HG02798 (cell line): Measurements from ENCODE around the gene INTS6.
"Not testable (repeated sequence)": the region's sequence is repeated elsewhere in the genome, so short reads cannot be mapped to it uniquely, and the experiment has no call there.

ENCODE experiments used
- ATAC-seq: cut with Tn5 transposase; IDR thresholded peaks from one replicate; pipeline ENCODE4 v1.9.1; 2021; ENCODE audit warnings: mild to moderate bottlenecking; ENCODE audit not compliant: unreplicated experiment, poor library complexity

Gene INTS6

DNA sequence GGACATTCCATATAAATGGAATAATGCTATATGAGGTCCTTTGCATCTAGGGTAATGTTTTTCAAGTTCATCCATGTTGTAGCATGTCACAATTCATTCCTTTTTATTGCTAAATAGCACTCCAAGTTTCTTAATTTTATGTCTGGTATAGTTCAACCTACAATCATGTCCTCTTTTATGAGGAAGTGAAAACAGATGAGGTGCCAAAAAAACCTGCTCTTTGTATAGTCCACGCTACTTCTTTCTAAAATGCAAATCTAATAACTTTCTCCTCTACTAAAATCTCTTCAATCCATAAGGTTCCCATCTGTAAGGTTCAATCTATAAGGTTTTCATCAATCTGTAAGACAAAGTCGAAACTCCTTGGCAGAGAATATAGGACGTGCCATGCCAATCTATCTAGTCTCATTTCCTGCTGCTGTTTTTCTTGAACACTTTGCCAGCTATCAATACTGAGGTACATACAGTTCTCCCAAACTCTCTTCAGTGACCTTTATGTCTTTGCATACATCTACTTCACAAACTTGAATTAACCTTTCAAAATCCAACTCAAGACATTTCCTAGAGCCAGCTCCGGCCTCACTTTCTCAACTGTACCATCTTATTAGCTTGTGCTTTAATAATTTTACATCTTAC, 33.7 kb downstream of the INTS6 start:
- ATAC-seq = peak; percentile 65

DNA sequence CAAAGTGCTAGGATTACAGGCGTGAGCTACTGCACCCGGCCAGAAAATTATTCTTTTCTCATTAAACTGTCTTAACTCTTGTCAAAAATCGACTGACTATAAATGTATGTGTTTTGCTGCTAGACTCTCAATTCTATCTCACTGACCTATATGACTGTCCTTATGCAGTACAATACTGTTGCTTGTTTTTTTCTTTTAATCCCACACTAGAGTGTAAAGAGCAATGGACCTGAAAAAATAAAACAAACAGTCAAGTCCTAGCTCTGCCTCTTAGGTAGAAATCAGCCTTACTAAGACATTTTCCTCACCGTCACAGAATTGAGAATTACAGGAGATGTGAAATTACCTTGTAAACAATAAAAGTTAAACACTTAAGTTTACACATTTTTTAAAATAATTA, 35.1 kb downstream of the INTS6 start:
- no peak for ATAC-seq

DNA sequence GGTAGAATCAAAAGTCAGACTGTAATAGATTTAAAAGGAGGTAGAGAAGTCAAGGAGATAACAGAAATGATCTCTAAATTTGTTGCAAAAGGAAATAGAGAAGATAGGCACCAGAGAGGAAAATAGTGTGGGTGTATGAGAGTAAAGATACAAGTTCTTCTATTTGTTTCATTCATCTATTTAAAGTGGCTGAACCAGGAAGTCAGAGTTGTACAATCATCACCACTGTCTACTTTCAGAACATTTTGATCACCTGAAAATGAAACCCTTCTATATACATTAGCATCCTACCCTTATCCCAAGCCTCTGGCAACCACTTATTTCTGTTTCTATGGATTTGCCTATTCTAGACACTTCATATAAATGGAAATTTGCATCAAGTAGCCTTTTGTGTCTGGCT, 36.7 kb downstream of the INTS6 start:
- peak; percentile 55 for ATAC-seq

DNA sequence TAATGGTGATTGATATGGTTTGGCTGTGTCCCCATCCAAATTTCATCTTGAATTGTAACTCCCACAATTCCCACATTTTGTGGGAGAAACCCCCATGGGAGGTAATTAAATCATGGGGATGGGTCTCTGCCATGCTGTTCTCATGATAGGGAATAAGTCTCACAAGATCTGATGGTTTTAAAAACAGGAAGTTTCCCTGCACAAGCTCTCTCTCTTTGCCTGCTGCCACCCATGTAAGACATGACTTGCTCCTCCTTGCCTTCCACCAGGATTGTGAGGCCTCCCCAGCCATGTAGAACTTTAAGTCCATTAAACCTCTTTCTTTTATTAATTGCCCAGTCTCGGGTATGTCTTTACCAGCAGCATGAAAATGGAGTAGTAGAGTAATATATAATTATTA, 37.5 kb downstream of the INTS6 start:
- ATAC-seq = not testable (repeated sequence)

DNA sequence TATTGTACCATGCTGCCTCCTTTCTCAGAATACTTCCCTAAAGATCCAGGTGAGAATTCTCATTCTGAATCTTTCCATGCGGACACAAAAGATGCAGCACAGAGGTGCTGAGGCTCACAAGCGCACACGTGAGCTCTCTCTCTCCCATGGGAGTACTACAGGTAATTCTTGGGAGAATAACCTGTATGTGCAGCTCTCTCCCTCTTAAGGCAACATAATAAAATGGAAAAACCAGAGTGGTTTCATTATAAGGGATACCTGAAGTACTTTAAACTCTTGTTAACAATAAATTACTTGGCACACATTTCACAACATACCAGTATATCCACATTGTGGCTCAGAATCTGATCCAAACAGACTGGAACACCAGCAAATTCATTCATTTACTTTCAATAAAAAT, 40.4 kb downstream of the INTS6 start:
- ATAC-seq = no peak

DNA sequence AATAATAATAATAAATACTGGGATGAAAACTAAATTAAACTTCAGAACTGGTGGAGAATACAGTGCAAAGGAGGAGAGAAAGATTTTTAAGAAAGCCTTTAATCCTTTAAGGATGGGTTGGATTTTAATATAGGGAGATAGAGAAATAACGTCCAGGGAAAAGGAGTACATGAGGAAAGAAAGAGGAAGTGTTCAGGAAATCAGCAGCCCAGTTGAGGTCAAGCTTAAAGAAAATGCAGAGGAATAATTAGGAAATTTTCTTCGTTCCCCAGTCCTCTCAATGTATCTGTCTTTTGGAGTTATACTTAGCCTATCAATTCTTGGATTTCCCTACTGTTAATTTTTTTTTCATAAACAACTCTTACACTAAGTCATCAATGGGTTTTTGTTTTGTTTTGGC, 47.7 kb downstream of the INTS6 start:
- ATAC-seq = no peak

DNA sequence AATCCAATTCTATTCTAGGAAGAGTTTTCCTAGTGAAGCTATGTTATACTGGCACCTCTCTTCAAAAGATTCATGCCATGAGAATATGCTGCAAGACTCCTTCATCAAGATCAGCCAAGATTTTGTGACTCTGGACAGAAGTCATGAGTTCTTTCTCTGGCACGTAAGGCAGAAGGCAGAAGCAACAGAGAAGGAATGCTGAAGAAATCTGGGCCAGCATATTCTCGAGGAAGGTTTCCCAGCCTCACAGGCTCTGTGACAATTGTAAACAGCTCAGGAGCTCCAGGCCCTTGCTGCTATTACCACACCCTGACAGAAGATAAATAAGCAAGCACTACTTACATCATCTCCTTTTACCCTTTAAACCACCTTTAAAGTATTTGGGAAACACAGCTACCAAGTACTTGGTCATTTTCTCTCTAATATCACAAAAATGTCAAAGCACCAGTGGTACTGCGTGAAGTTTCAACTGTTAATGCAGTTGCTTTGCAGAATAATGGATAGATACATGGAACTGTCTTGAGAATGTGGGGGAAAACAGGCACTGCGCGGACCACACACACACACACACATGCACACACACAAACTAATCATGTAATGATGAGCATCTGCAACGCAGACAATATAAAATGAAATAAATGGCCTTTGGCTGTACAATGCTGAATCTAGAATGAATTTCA, 55.4 kb downstream of the INTS6 start:
- ATAC-seq = no peak

DNA sequence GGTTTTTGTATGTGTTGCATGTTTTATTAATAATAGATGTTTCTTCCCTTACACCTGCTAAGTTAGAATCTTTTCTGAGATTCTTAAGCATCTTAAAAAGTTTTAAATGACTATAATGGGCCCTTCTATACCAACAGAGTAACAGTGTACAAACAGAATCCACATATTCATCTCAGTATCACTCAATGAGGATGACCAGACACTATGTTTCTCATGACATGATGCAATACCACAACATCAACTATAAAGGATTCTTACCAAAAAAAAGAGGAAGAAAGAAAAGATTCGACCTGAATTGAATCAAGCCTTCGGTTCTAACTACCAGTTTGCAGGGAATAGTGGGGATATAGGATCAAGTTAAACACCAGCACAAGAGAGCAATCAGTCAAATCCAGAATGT, 56.5 kb downstream of the INTS6 start:
- ATAC-seq = no peak

DNA sequence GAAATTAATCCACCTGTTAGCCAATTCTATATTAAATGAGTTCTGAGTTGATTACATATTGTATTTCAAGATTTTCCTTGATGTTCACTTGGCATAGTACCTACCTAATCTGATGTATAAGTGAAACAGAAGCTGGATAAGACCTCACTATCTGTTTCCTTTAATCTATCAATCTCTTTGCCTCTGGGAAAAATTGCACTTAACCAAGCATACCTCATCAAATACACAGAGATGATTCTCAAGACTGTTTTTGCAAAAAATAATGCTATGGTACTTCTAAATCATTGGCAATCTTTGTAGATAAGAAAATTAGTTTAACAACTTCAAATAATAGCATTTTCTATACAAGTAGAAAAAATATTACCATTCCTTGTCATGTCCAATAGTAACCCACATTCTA, 58.1 kb downstream of the INTS6 start:
- ATAC-seq = no peak

DNA sequence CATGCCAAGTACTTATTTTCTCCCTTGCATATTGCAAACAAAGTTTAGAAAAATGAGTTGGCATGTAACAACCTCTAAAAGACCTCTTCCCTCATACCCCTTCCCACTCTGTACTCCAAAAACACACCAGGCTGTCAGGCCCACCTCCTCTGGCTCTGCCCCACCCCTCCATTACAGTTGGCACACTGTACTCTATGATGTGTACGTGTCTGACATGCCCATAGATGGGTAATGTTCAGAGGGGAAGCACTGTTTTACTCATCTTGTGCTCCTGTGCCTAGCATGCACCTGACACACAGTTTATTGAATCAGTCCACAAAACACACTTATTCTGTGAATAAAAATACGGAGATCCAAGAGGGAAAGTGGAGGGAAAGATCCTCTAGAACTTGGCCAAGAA, 67.7 kb downstream of the INTS6 start:
- ATAC-seq = no peak

DNA sequence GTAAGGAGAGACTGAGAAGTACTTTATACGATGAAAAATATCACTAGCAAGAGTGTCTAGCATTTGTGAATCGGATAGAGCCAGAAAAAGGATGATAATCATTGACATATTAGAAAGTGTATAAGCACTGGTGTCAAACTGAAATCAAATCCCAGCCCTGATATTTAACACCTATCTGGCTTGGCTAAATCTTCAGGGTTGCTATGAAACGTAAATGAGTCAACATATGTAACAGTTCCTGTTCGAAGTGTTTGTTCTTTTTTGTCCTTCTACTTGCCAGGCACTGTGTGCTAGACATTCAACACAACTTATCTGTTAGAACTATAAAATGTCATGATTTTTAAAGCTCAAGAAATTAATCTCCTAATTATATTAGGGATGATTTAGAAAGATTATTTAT, 72.6 kb downstream of the INTS6 start:
- ATAC-seq = no peak

DNA sequence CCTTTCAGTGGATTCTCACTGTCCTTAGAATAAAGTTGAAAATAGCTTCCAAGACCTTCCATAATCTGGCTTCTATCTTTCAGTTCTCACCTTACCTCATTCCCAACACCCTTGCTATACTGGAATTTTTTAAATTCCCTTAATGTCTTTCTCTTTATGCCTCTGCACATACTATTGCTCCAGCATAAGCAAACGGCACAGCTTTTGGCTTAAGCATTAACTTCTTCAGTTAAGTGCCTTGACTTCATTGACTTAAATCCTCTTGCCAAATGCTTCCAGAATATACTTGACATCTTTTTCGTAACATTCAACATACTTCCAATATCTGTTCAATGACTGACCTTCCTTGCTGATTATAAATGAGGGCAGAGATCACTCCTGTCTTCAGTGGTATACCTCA, 79.4 kb downstream of the INTS6 start:
- ATAC-seq = no peak

DNA sequence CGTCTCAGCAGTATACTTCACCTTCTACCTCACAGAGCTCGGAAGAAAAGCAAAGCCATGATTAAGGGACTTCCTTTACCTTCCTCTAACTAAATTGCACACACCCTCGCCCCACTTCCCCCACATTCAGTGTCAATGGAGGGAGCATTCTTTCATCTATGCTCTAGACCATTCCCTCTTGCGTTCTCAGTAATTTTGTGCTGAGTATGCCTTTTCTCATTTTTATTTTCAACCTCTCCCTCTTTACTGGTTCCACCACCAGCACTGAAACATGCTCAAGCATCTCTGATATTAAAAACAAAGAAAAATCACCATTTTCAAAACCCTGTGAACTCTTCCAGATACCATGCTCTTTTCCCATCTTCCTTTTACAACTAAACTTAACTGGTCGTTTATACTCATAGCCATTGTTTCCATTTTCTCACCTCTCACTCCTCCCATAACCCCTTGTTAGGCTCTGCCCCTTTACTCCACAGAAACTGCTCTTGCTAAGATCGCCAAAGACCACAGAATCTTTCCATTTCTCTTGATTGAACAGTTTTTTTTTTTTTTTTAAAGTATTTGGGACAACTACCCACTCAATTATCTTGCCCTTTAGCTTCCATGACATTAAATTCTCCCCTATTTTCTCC, 81.0 kb downstream of the INTS6 start:
- no peak for ATAC-seq

DNA sequence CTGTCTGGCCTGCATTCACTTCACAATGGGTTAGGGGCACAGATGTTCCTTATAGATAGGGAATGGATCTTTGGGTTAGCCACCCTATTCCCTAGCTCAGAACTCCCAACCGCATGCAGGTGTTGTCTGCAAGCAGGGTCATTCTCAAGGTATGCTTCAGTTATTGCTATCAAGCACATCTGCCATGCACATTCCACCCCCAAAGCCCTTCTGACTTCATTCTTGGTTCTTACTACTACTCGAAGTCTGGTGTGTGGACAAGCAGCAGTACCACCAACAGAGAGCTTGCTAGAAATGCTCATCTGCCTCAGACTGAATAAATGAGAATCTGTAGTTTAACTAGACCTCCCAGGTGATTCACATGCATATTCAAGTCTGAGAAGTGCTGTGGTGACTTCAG, 82.0 kb downstream of the INTS6 start:
- ATAC-seq = no peak

DNA sequence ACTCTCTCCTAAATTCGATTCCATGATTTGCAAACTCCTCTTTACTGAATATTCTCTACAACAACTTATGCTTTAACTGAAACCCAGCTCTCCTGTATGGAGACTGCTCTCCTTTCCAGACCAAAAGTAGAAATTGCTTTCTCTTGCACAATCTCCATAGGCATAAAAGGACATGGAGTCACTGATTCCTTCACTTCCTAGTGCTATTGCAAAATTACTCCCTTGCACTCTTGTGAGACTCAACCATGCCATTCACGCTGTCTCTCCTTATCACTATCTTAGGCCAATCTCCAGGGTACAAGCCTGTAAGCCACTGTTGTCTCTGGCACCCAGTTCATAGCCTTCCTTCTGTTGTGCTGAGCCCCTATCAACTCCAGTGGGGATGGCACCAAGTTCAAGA, 82.7 kb downstream of the INTS6 start:
- no peak for ATAC-seq

DNA sequence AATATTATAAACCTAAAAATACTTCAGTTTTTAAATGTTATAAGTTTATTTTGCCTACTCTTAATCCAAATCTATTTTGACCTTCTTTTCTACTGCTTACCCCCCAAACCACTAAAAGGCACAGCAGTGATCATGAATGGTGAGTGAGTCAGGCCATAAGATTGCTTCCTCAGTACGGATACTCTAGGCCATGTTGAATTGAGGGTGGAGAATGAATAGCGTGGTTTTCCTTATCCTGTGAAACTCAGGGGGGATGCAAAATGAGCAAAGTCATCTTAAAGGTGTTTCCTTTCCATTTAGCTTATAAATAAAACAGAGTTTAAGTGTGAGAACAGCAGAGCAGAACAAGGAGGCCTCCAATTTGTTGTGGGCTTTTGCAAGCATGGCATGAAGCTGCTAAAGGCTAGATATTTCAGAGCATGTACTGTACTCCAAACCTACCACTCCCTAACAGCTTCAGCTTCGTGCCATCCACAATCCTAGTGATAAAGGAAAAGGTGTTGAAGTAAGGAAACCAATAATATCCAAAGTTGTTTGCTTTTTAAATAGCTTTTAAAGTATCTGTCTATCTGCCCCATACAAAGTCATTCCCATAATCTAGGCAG, 88.3 kb downstream of the INTS6 start:
- no peak for ATAC-seq

DNA sequence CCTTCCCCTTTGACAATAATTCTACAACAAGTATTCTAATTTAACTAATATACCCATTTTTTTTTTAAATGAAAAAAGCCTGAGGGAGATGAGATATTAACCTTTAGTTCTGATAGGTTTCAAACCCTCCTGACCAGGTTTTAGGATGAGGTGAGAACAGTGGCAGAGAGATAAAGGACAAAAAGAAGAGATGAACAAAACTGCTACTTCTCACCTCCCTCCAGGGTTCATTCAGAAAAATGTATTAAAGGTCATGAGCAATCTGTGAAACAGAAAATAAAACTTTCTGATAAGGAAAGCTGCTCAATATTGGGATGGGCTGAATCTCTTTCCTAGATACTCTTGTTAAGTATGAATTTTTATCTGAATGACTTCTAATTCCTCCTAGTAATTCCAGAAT, 89.2 kb downstream of the INTS6 start:
- no peak for ATAC-seq

DNA sequence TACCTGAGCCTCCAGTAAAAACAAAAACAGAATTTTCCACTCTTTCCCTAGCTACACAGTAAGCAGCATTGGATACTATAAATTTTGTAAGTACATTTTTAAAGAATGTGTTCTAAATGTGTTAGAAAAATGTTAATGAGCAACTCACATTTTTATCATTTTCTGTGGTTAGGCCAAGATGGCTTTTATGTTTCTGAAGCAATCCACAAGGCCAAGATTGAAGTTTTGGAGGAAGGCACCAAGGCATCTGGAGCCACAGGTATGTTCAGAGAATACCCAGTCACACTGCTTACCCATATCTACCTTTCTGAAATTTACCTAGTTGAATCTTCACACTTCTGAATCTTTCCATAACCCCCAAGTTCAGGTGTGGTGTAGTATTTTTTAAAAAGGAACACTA, 91.7 kb downstream of the INTS6 start:
- no peak for ATAC-seq

DNA sequence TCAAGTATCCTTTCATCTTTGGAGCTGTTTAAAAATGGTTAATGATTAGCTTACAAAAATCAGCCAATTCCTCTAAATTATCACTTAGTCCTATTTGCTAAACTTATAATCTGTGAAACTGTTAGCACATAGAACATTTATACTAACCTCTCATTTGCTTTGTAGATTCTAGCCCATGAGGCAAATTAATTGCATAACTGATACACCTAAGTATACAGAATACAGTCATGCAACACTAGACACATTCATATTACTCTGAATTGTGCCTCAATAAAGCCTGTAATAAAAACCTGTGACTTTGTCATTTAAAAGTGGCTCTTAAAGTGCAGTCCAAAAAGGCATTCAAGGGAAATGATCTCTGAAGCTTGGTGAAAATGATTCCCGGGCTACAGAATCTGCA, 92.3 kb downstream of the INTS6 start:
- no peak for ATAC-seq

DNA sequence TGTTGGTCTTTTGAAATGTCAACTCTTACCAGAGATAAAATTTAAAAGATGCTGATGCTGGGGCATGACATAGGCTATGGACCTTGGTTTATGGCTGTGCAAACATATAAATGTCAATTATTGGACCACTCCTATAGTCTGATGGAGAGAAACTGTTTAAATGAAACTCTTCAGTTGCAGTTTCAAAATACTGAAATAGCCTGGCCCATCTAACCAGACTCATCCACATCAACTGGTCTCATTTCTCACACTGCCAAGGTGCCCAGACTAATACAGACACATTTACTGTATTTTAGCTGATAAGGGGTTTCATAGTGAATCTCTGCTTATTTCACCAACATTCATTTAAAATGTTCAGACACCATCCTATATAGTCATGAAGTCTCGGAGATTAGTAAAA, 93.5 kb downstream of the INTS6 start:
- ATAC-seq = no peak

DNA sequence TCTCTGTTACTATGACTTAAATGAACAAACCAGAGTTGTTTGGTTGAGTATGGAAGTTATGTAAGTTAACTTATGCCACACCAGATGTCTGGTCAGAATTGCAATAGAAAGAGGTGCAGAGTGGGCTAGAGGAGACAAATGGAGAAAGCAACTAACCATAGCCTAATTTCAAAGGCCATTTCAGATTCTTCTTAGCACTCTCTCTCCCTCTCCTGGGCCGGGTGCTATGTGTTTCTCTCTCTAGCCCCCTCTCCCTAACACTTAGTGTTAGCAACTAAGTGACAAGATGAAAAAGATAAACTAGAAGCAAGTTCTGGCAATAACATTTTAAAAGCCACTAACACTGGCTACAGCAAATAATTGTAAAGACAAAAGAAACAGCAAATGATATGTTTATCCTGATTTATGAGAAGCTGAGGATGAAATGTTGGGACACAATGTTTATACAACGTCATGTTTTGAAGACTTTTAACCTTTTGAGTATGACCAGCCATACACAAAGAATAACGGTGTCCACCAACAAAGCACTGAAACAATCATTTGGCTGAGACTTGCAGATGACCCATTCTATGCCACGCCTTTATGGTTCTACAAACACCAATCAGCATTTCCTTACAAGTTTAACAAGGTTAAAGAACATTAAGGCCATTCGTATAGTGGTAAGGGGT, 94.8 kb downstream of the INTS6 start:
- ATAC-seq = no peak
